ENCODE data around the gene ATAD3B.

DNA sequence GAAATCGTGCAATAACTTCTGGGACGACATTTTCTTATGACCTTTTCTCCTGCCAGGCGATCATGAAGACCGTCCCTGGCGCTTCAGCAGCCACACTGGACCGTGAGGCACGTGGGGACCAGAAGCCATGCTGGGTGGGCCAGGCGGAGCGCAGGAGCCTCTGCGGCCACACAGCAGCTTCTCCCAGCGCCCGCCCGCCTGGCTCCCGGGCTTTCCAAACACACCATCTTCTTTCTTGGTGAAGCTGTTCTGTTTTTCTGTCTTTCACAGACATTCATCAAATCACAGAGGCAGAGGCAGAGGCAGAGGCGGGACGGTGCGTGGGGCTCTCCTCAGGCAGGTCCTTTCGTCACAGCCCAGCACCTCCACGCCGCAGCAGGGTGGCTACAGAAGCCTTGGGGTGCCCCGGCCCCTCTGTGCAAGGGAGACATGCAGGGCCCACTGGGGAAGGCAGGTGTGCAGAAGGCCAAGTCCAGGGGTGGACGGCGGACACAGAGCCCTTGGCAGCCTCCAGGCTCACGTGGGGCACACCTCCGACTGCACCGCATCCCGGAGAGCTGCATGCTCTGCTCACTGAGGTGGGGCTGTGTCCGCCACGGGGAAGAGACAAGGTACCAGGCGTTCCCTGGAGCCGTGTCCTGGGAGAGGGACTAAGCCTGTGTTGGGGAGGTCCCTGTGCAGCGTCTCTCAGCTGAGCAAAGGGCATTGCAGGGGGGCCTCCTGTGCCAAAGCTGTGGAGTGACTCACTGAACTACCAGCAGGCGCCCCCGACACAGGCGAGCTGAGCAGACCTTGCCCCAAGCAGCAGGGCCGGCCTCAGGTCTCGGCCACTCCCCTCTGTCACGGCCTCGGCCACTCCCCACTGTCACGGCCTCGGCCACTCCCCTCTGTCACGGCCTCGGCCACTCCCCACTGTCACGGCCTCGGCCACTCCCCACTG, 71.5 kb downstream of the ATAD3B start:
- TF ChIP-seq POLR2AphosphoS5 (IDR thresholded peaks at IDR 0.05; ENCODE audit: borderline replicate concordance, low read depth, low read length), result no peak
- no peak for TF ChIP-seq EZH2 (IDR thresholded peaks at IDR 0.05)
- TF ChIP-seq FOXP2 (optimal IDR thresholded peaks at IDR 0.05; ENCODE audit: control extremely low read depth, extremely low read length, insufficient read depth), result no peak
